Endothelial cell of umbilical vein (primary cell): Measurements from ENCODE around the gene RMND5A. TPM values are rescaled to one million over a fixed set of nuclear protein-coding genes. Genes with fewer than 3 reads are reported as not detected.

ENCODE experiments used
- BruUV-seq: library from RNA; stranded (reverse); fragments of 400-500 nt; replicated peaks from 2 replicates; lab custom pipeline; 2021; lab: Mats Ljungman, UMichigan
- CTCF ChIA-PET: fragments of 300-600, 350-600 bp; sonication (Branson Sonifier 250); formaldehyde crosslinking; loops from one replicate; lab custom pipeline; 2021; ENCODE audit warnings: antibody characterized with exemption, inconsistent platforms; lab: Charles Lee
- POLR2A ChIA-PET: fragments of 300-600, 350-600 bp; sonication (Branson Sonifier 250); formaldehyde crosslinking; loops from one replicate; lab custom pipeline; 2021; ENCODE audit warnings: antibody characterized with exemption, inconsistent platforms; lab: Charles Lee
- DNase-seq: peaks from one replicate; pipeline ENCODE4 v3.0.0-alpha.2; 2011; ENCODE audit warnings: low read depth, low spot score
- FAIRE-seq: peaks from 2 replicates; lab custom pipeline; 2011; peaks lifted over from hg19 to GRCh38; lab: Jason Lieb, UNC
- H2AFZ ChIP-seq: 2 replicates; pipeline ENCODE4 v1.6.0; 2012; ENCODE audit warnings: low read depth, low read length, control low read depth, inconsistent platforms
- H3K27ac ChIP-seq: 2 replicates; pipeline ENCODE4 v1.5.1; 2011; ENCODE audit warnings: low read depth, mild to moderate bottlenecking, control low read depth, low read length, moderate library complexity; ENCODE audit not compliant: insufficient read depth
- H3K27me3 ChIP-seq, 2 experiments: 2 replicates each; pipeline versions ENCODE4 v1.6.0 to v1.6.1; 2011; ENCODE audit warnings: low read length in 2 of 2, mixed read lengths in 1 of 2; ENCODE audit not compliant: control insufficient read depth in 2 of 2, insufficient read depth in 2 of 2
- H3K36me3 ChIP-seq, 2 experiments: 2 replicates in 1 of 2; 3 replicates in 1 of 2; pipeline ENCODE4 v1.5.1; 2011; ENCODE audit warnings: low read length in 2 of 2, mild to moderate bottlenecking in 1 of 2, moderate library complexity in 1 of 2; ENCODE audit not compliant: control insufficient read depth in 2 of 2, insufficient read depth in 2 of 2; ENCODE audit errors: extremely low read depth in 1 of 2
- H3K4me1 ChIP-seq: 3 replicates; pipeline ENCODE4 v1.5.1; 2011; ENCODE audit warnings: mild to moderate bottlenecking, low read length; ENCODE audit not compliant: control insufficient read depth, insufficient read depth; ENCODE audit errors: extremely low read depth
- H3K4me2 ChIP-seq: 2 replicates; pipeline ENCODE4 v1.6.1; 2011; ENCODE audit warnings: low read length, control low read depth, mixed read lengths; ENCODE audit not compliant: insufficient read depth
- H3K4me3 ChIP-seq, 3 experiments: fragments of 200-600 bp in 1 of 3; sonication (generic), shearing (Covaris generic) in 1 of 3; replicated peaks in 1 of 3; 2 replicates each; pipeline ENCODE4 v1.5.1; 2011 to 2016; ENCODE audit warnings: control low read depth in 3 of 3, low read length in 3 of 3, mild to moderate bottlenecking in 2 of 3, inconsistent platforms in 1 of 3, low read depth in 1 of 3, moderate library complexity in 1 of 3; ENCODE audit not compliant: insufficient read depth in 1 of 3
- H3K79me2 ChIP-seq: 2 replicates; pipeline ENCODE4 v1.6.0; 2012; ENCODE audit warnings: low read length, inconsistent platforms; ENCODE audit not compliant: control insufficient read depth, insufficient read depth
- H3K9ac ChIP-seq: replicated peaks from 2 replicates; pipeline ENCODE3; 2011; ENCODE audit warnings: low read length, control low read depth; ENCODE audit not compliant: insufficient read depth; ENCODE audit errors: extremely low read depth
- H3K9me1 ChIP-seq: replicated peaks from 3 replicates; pipeline ENCODE4 v1.6.0; 2011; ENCODE audit warnings: mild to moderate bottlenecking, low read length; ENCODE audit not compliant: control insufficient read depth, insufficient read depth; ENCODE audit errors: extremely low read depth
- H3K9me3 ChIP-seq: replicated peaks from 2 replicates; pipeline ENCODE4 v1.5.1; 2012; ENCODE audit warnings: low read length, inconsistent platforms; ENCODE audit not compliant: control insufficient read depth, insufficient read depth
- H4K20me1 ChIP-seq: replicated peaks from 2 replicates; pipeline ENCODE3; 2011; ENCODE audit warnings: mild to moderate bottlenecking, low read length; ENCODE audit not compliant: control insufficient read depth, insufficient read depth; ENCODE audit errors: extremely low read depth
- EZH2 ChIP-seq: IDR thresholded peaks from 2 replicates; pipeline ENCODE4 v1.6.1; 2012; ENCODE audit warnings: borderline replicate concordance, low read depth, mild to moderate bottlenecking, moderate library complexity, low read length, inconsistent platforms; ENCODE audit not compliant: severe bottlenecking
- FOS ChIP-seq: IDR thresholded peaks from 2 replicates; pipeline ENCODE4 v1.6.1; 2011; ENCODE audit warnings: mild to moderate bottlenecking, low read length, moderate library complexity, borderline replicate concordance; ENCODE audit not compliant: insufficient read depth
- GATA2 ChIP-seq: IDR thresholded peaks from 2 replicates; pipeline ENCODE4 v1.7.0; 2011; ENCODE audit warnings: low read depth, mild to moderate bottlenecking, moderate library complexity, mixed read lengths, low read length; ENCODE audit not compliant: insufficient read length, insufficient read depth
- JUN ChIP-seq: IDR thresholded peaks from 2 replicates; pipeline ENCODE4 v1.6.1; 2011; ENCODE audit warnings: borderline replicate concordance, low read depth; ENCODE audit not compliant: insufficient read length, insufficient read depth
- MYC ChIP-seq: IDR thresholded peaks from one replicate; pipeline ENCODE4 v1.6.1; 2011; ENCODE audit warnings: mild to moderate bottlenecking, low read depth, low read length
- POLR2A ChIP-seq: IDR thresholded peaks from 2 replicates; pipeline ENCODE4 v1.6.1; 2012; ENCODE audit warnings: low read depth, mild to moderate bottlenecking, control low read depth, low read length
- POLR2AphosphoS5 ChIP-seq: IDR thresholded peaks from 2 replicates; pipeline ENCODE4 v1.6.1; 2012; ENCODE audit warnings: low read depth, mild to moderate bottlenecking, control low read depth, low read length, moderate library complexity; ENCODE audit not compliant: insufficient read depth
- dilution Hi-C: fragments of 300-500 bp; cut with MboI; formaldehyde crosslinking; loops from one replicate; pipeline ENCODE4 v1.15.0; 2019; ENCODE audit warnings: low sequenced_read_pairs; ENCODE audit not compliant: extremely low pct_ligation_motif_present
- intact Hi-C: fragments of 100-400 bp; cut with micrococcal nuclease; formaldehyde crosslinking; loops from one replicate; pipeline ENCODE4 v1.10.0; 2022
- polyA plus RNA-seq, 4 experiments: library from polyadenylated mRNA; depleted of rRNA in 3 of 4; stranded (reverse) in 3 of 4; unstranded in 1 of 4; fragments of >200 nt; gene quantifications; 2 replicates each; pipeline versions ENCODE4 v1.2.1 to v1.2.3, GENCODE V29; 2011 to 2012; ENCODE audit warnings: missing spikeins in 1 of 4
- total RNA-seq: library from RNA; stranded (reverse); gene quantifications from 2 replicates; pipeline ENCODE4 v1.2.3, GENCODE V29; 2021
- TF ChIP-seq, protein P1 (sequence below), 2 donors: IDR thresholded peaks; 1 replicate in 1 of 2; 2 replicates in 1 of 2; pipeline ENCODE4 v1.5.1; 2011; ENCODE audit warnings: low read length in 2 of 2, mild to moderate bottlenecking in 2 of 2, moderate library complexity in 2 of 2, control low read depth in 1 of 2, inconsistent platforms in 1 of 2, low read depth in 1 of 2; ENCODE audit not compliant: insufficient read depth in 1 of 2; ENCODE audit errors: extremely low read depth in 1 of 2
- TF ChIP-seq, protein P2 (sequence below): IDR thresholded peaks from 2 replicates; pipeline ENCODE4 v1.6.1; 2011; ENCODE audit not compliant: insufficient read depth, insufficient read length

Gene RMND5A
- total and polyA plus RNA-seq, 2 donors (not counting 3 experiments of a cell fraction or from before 2014, with no cell fraction given) = 10.8 to 21.5 TPM

DNA sequence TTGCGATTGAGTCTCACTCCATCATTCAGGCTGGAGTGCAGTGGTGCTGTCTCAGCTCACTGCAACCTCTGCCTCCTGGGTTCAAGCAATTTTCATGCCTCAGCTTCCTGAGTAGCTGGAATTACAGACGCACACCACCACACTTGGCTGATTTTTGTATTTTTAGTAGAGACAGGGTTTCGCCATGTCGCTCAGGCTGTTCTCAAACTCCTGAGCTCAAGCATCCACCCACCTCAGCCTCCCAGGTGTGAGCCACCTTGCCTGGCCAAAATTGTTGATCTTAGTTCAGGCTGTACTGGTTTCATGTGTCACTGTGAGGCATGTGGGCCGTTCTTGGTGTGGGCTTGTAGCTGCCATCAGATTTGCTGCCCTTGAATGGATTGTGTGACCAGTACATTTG lies 52.5 kb downstream of the RMND5A start:
- no peaks in the 10 kb centered on the region for H3K79me2 ChIP-seq
- H3K27me3 ChIP-seq = no peaks in the 10 kb centered on the region
- no peak overlapping the region for H3K4me2 ChIP-seq
- no peaks in the 10 kb centered on the region for H4K20me1 ChIP-seq
- TF ChIP-seq POLR2A (no peak), FOS (no peak), GATA2 (no peak), MYC (no peak)
- TF ChIP-seq, protein P1, sequence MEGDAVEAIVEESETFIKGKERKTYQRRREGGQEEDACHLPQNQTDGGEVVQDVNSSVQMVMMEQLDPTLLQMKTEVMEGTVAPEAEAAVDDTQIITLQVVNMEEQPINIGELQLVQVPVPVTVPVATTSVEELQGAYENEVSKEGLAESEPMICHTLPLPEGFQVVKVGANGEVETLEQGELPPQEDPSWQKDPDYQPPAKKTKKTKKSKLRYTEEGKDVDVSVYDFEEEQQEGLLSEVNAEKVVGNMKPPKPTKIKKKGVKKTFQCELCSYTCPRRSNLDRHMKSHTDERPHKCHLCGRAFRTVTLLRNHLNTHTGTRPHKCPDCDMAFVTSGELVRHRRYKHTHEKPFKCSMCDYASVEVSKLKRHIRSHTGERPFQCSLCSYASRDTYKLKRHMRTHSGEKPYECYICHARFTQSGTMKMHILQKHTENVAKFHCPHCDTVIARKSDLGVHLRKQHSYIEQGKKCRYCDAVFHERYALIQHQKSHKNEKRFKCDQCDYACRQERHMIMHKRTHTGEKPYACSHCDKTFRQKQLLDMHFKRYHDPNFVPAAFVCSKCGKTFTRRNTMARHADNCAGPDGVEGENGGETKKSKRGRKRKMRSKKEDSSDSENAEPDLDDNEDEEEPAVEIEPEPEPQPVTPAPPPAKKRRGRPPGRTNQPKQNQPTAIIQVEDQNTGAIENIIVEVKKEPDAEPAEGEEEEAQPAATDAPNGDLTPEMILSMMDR (IDR thresholded peaks at IDR 0.05; ENCODE audit: extremely low read depth in 1 of 2, insufficient read depth in 1 of 2, low read depth in 1 of 2, low read length in 2 of 2) = no peak
- intact Hi-C loops (no loop called here), dilution Hi-C loops (no loop called here)
- BruUV-seq = no TSS peak
- H3K36me3 ChIP-seq = peaks cover 0 to 18% of the 10 kb centered on the region in 2 experiments
- H2AFZ ChIP-seq = no peak overlapping the region
- no peak for FAIRE-seq
- no peak for DNase-seq
- no peak overlapping the region for H3K4me3 ChIP-seq
- no peak overlapping the region for H3K9ac ChIP-seq
- POLR2A ChIA-PET = no interaction called here
- CTCF ChIA-PET = no interaction called here
- no peaks in the 10 kb centered on the region for H3K9me3 ChIP-seq
- no peak overlapping the region for H3K27ac ChIP-seq
- H3K9me1 ChIP-seq = no peaks in the 10 kb centered on the region
- H3K4me1 ChIP-seq = no peaks in the 10 kb centered on the region

DNA sequence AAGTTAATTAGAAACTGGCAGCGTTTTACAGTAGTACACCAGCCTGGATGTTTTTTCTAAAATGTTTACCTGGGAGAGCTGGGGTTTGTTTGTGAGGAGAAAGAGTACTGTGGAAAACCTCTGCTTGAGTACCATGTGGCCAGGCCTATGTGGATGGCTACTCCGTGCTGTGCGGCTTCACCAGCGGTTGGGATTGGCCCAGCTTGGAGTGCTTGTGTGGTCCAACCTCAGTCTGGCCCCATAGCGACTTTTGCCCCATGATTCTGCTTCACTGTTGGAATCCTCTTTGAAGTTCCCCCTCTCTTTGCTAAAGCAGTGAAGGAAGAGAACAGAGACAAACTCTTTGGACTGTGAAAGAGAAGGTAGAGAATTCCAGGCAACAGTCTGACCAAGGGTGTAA lies 54.8 kb downstream of the RMND5A start:
- POLR2A ChIA-PET = no interaction called here
- no peaks in the 10 kb centered on the region for H3K27me3 ChIP-seq
- H3K9ac ChIP-seq = no peak overlapping the region
- no peak overlapping the region for H2AFZ ChIP-seq
- dilution Hi-C loops = no loop called here
- H3K9me3 ChIP-seq = no peaks in the 10 kb centered on the region
- no peaks in the 10 kb centered on the region for H3K79me2 ChIP-seq
- H4K20me1 ChIP-seq = no peaks in the 10 kb centered on the region
- CTCF ChIA-PET = interaction anchor here (0.7 kb wide), 1 partner anchor 12 kb away, joined by 3 read pairs; no protein-coding TSS in a partner anchor
- intact Hi-C loops = no loop called here
- TF ChIP-seq POLR2AphosphoS5 = no peak
- TF ChIP-seq, protein P1 (IDR thresholded peaks at IDR 0.05; ENCODE audit: extremely low read depth in 1 of 2, insufficient read depth in 1 of 2, low read depth in 1 of 2, low read length in 2 of 2) = no peak
- TF ChIP-seq JUN = no peak
- TF ChIP-seq FOS = no peak
- TF ChIP-seq, protein P2, sequence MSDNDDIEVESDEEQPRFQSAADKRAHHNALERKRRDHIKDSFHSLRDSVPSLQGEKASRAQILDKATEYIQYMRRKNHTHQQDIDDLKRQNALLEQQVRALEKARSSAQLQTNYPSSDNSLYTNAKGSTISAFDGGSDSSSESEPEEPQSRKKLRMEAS = no peak
- TF ChIP-seq POLR2A = no peak
- no peak for TF ChIP-seq MYC
- no peak for TF ChIP-seq EZH2
- no peak for TF ChIP-seq GATA2
- H3K4me1 ChIP-seq = no peaks in the 10 kb centered on the region
- no TSS peak for BruUV-seq
- peaks cover 0 to 13% of the 10 kb centered on the region in 2 experiments for H3K36me3 ChIP-seq
- no peak overlapping the region for H3K4me3 ChIP-seq
- no peak overlapping the region for H3K27ac ChIP-seq
- H3K4me2 ChIP-seq = no peak overlapping the region
- H3K9me1 ChIP-seq = no peaks in the 10 kb centered on the region
- no peak for DNase-seq
- FAIRE-seq = no peak
